H1 (cell line): Measurements from ENCODE around the gene SPTBN1. TPM values are rescaled to one million over a fixed set of nuclear protein-coding genes. Genes with fewer than 3 reads are reported as not detected.

Experiments used
- EZH2 ChIP-seq: fragments of 200-600 bp; sonication (generic); IDR thresholded peaks from 2 replicates; pipeline ENCODE4 v1.7.1; 2012; ENCODE audit warnings: low read depth, mild to moderate bottlenecking, moderate library complexity, low read length, inconsistent platforms; ENCODE audit not compliant: severe bottlenecking
- GTF2F1 ChIP-seq: IDR thresholded peaks from 2 replicates; pipeline ENCODE4 v1.6.1; 2012; ENCODE audit warnings: low read depth, low read length, improper control_type of control experiment, borderline replicate concordance
- POU5F1 ChIP-seq: IDR thresholded peaks from 2 replicates; pipeline ENCODE4 v1.6.1; 2011; ENCODE audit warnings: low read depth, mild to moderate bottlenecking, low read length, moderate library complexity
- polyA plus RNA-seq, 7 experiments: library from polyadenylated mRNA; depleted of rRNA in 3 of 7; stranded (reverse) in 5 of 7; unstranded in 2 of 7; fragments of >200 nt in 5 of 7; fragments of 200-250 nt in 2 of 7; gene quantifications; 1 replicate in 5 of 7; 2 replicates in 1 of 7; 4 replicates in 1 of 7; pipeline versions ENCODE4 v1.2.1 to v1.2.3, GENCODE V29; 2011 to 2013; ENCODE audit warnings: missing spikeins in 2 of 7, mixed read lengths in 2 of 7
- total RNA-seq: library from RNA; stranded (reverse); fragmentation: NEBNext Ultra II Directional; extraction: Animal tissue kit (Norgen Biotek cat#: 25700); gene quantifications from 2 replicates; pipeline ENCODE4 v1.2.1, GENCODE V29; 2021

SPTBN1 gene
- total and polyA plus RNA-seq, 2 of the 8 experiments (the other 6 are each of a cell fraction or from before 2014, with no cell fraction given) = 31.8 to 180 TPM

GRCh38 chr2:54591551-54591950, 135.4 kb downstream of the SPTBN1 start (continued):
- TF ChIP-seq EZH2 (no peak), POU5F1 (no peak), GTF2F1 (no peak)
